GM21723 (cell line): ENCODE results near the gene SYTL3.

ENCODE experiments used
- ATAC-seq: cut with Tn5 transposase; IDR thresholded peaks from one replicate; pipeline ENCODE4 v1.9.1; 2021; ENCODE audit warnings: mild to moderate bottlenecking, moderate library complexity; ENCODE audit not compliant: unreplicated experiment

The SYTL3 gene

DNA sequence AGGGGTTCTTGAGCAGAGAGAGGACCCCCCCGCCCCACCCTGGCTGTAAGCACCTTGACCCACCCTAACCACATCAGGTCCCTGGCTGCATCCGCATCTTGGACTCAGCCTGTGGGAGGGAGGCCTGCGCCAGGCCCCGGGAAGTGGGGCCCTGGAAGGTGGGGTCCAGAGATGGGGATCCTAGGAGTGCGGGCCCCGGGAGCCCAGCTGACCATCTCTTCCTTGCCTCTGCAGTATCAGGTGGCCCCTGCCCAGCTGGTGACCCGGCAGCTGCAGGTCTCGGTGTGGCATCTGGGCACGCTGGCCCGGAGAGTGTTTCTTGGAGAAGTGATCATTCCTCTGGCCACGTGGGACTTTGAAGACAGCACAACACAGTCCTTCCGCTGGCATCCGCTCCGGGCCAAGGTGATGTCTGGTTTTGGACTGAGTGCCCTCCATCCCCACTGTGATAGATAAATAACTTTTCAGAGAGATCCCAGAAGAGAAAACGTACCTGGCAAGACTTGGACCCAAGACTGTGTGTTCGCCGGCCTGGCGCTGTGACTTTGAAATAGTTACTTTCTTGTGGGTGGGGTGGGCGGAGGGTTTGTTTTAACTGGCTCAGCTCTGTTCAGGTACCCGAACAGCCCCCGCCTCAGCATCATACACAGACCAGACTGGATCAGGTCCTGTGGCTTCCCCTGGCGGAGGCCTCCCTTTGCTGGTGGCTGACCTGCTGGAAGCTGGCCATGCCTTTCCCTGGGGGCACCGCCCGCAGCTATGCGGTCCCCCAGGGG lies 107.3 kb downstream of the SYTL3 start:
- ATAC-seq: no peak

DNA sequence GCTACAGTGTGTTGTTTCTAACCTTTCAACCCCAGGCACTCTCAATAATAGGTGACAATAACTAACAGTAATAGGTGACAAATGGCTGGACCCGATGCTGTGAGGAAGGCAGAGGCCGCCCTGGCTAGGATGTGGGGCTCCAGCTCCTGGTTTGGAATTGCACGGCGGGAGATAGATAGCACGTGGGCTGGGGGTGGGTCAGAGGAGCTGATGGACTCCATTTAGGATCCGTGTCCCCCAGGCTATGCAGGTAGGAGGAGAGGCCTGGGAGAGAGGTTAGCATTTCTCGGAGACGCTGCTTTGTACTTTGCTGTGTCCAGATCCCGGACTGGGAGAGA lies 107.9 kb downstream of the SYTL3 start:
- no peak for ATAC-seq

DNA sequence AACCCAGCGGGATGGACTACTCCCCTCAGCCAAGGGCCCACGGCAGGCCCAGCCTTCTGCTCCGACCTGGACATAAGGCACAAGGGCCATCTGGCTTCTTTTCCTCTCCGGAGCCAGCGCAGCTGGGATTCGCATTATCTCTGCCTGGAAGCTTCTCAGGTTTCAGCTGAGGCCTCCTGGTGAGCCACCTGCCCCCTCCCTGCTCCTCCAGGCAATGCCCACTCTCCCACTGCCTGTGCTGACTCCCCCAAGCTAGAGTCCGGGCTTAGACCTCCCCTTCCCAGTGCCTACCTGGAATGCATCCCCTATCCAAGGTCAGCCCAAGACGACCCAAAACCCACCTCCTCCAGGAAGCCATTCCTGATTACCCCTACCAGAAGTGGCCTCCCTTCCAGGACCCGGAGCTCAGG lies 108.6 kb downstream of the SYTL3 start:
- ATAC-seq: no peak

DNA sequence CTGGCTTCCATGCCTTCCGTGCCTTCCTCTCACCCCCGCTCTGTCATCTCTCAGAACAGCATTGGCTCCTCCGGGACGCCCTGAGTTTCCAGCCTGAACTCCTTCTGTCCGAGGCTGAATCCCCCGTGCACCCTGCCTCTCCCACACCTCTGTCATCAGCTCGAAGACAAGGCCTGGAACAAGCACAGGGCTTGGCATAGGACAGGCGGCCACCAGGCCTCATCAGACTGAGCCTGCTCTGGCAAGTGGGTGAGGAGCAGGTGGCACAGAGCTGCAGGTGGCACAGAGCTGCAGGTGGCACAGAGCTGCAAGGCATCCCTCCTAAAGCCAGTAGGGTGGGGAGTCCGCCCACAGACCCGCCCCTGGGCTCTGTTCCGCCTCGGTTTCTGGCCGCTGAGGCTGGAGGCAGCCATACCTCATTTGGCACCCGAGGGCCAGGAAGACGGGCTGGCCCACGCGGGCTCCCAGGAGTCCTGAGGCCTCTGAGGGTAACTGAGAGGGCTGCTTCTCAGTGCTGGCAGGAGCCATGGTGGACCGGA lies 109.2 kb downstream of the SYTL3 start:
- ATAC-seq: no peak

DNA sequence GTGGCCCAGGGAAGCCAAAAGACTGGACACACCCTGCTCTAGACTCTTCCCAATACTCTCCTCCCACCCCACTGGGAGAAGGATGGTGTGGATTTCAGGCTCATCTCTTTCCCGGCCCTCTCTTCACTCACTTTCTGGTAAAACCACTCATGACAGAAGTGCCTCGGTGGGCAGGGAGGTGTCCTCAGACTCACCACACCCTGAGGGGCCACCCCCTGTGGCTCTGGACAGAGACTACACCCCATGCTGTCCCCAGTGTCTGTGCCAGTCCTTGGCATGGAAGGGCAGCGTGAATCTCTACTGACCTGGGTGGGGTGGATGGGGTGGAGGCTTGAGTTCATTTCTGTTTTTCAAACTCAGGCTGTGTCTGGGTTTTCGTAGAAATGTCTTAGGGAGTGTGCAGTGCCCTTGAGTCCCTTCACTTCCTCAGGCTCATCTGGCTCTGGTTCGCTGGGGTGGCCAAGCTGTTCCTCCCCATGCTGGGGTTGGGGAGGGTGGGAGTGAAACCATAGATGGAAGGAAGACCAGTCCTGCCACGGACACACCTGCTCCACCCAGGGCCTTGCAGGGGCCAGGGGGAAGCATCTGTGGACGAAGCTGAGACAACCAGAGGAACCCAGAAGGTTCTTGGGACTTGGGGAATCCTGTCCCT lies 110.2 kb downstream of the SYTL3 start:
- no peak for ATAC-seq

DNA sequence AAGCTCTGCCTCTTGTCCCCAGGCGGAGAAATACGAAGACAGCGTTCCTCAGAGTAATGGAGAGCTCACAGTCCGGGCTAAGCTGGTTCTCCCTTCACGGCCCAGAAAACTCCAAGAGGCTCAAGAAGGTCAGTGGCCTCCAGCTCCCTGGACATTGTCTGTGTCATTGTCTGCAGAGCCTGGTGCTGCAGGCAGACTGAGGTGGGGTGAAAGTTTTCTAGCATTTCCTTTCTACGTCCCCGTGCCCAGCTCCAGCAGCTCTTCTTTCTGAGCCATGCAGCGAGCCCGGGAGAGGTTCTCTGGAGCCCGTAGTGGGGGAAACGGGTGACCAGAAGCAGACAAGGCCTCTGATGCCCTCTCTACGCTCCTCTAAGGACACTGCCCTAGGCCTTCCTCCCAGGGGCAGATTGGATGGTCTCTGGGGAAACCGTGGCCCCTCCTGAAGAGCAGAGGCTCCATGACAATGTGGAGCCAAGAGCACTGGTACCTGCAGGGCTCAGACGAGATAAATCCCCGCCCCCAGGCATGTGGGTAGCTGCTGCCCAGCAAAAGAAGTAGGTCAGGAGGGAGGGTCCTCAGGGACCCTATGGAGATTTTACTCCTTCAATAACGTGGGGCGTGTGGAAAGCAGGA lies 110.9 kb downstream of the SYTL3 start:
- ATAC-seq: no peak

DNA sequence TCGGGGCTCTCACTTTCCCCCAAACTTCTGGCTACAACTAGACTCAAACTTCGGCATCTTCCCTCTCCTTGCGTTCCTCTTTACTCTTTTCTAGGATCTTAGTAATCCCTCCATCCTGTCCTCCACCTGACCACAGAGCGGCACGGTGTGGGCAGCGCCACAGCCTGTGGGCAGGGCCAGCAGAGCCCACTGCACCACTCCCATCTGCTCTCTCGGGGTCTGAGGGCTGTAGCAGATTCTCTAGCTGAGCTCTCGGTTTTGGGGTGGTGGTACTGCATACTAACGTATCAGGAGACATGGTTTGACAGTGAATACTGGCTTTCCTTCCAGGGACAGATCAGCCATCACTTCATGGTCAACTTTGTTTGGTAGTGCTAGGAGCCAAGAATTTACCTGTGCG lies 111.9 kb downstream of the SYTL3 start:
- ATAC-seq: no peak

DNA sequence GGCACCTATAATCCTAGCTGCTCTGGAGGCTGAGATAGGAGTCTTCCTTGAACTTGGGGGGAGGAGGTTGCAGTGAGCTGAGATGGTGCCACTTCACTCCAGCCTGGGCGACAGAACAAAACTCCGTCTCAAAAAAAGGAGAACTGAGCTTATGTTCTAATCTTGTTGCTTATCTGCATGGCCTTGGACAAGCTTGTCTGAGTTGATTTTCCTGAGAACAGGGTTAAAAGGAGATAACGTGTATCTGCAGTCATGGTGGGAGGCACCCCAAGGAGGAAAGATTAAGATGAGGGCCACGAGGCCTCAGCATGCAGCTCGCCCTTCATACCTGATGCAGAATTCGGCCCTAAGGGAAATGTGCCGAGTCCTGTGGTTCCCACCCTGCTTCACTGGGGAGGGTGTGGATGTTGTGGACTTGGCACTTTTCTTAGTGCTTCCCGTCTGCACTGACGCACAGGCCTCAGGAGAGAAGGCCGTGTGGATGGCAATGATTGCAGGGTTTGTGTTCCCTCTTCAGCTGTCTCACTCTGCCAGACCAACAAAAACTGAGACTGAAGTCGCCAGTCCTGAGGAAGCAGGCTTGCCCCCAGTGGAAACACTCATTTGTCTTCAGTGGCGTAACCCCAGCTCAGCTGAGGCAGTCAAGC lies 113.1 kb downstream of the SYTL3 start:
- no peak for ATAC-seq

DNA sequence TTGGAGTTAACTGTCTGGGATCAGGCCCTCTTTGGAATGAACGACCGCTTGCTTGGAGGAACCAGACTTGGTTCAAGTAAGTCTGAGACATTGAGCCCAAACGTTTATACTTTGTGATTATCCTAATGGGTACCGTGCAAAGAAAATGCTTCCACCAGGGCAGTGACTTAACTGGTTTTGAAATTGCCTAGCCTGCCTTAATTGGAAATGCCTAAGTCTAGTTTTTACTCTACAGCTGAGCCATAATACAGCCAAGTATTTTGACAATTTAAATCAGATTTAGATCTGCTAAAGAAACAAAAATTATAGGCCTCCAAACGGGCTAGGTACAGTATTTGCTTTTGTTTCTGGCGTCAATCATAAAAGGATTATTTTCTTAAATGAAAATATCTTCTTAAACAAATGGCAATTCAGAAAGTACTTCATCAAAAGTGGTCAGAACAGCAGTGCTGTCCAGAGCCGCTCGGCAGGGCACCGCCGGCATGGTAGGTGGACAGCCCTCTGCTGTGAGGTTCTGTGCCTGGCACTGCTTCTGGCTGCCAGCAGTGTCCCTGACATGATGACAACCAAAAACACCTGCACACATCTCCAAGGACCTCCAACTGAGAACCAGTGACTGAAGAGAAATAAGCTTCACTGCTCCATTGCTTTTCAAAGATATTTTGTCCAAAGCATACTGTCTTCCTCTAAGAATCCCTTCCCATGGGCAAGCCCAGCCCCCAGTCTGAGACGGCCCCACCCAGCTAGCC lies 113.8 kb downstream of the SYTL3 start:
- no peak for ATAC-seq

DNA sequence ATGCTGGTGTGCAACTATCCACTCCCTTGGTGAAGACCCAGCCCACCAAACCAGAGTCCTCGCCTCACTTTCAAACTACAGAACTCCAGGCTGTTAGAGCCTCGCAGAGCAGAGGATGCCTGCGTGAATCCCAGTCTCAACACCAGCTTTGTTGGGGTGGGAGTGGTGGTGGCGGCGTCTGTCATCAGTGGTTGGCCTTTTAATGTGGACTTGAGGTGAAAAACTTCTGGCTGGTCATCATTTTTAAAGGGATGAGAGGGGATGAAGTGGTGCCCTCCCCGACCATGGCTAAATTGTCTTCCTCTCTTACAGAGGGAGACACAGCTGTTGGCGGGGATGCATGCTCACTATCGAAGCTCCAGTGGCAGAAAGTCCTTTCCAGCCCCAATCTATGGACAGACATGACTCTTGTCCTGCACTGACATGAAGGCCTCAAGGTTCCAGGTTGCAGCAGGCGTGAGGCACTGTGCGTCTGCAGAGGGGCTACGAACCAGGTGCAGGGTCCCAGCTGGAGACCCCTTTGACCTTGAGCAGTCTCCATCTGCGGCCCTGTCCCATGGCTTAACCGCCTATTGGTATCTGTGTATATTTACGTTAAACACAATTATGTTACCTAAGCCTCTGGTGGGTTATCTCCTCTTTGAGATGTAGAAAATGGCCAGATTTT lies 114.5 kb downstream of the SYTL3 start:
- no peak for ATAC-seq

DNA sequence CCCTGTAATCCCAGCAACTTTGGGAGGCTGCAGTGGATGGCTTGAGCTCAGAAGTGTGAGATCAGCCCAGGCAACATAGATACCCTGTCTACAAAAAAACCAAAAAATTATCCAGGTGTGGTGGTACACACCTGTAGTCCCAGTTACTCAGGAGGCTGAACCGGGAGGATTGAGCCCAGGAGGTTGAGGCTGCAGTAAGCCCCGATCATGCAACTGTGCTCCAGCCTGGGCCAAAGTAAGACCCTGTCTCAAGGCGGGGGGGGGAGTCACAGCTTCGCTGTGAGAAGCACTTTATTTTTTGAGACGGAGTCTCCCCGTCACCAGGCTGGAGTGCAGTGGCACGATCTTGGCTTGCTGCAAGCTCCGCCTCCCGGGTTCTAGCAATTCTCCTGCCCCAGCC lies 115.1 kb downstream of the SYTL3 start:
- ATAC-seq: no peak

DNA sequence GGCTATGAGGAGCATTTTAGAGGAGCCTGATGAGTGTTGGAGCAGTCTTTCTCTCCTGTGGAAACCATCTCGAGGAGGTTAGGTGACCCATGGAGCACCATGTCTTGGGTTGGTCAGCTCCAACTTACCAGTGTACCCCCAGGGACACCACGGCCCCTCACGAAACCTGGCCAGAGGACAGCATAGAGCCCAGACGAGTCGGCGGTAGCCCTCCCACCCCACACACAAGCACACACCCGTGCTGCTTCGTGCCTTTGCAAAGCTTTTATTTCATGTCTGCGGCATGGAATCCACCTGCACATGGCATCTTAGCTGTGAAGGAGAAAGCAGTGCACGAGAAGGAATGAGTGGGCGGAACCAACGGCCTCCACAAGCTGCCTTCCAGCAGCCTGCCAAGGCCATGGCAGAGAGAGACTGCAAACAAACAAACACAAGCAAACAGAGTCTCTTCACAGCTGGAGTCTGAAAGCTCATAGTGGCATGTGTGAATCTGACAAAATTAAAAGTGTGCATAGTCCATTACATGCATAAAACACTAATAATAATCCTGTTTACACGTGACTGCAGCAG lies 115.7 kb downstream of the SYTL3 start:
- no peak for ATAC-seq

DNA sequence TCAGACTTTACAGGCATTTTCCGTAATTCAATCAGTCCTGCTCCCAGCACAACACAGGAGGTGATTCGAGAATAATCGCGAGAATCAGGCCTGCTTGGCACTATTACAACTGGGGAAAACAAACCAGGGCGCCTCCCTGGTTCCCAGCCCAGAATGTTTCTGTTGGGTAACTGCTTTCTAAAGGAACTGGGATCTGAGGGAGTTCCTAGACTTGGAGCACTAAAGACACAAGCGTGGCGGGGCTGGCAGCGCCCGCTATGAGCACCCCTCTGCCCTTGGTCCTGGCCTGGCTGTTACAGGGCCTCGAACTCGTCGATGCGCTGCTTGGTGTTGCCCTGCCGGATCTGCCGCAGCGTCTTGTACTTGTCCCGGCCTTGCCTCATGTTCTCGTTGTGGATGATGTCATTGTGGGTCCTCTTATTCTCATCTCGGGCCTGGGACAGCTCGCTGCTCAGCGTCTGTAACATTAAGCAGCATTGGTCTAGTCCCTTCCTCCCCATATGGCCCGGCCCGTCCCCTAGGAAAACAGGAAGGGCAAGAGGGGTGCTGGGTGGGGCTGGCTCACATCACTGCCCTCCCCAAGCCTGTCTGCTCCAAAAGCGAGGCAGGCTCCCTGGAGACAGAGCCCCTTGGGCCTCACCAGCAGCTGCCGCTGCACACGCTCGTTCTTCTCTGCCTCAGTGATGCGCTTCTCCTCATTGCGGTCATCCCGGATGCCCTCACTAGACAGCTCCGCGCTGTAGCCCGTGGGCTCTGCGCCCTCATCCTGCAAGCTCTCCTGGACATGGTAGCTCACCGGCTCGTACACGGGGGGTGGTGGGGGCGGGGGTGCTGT lies 117.0 kb downstream of the SYTL3 start:
- no peak for ATAC-seq

DNA sequence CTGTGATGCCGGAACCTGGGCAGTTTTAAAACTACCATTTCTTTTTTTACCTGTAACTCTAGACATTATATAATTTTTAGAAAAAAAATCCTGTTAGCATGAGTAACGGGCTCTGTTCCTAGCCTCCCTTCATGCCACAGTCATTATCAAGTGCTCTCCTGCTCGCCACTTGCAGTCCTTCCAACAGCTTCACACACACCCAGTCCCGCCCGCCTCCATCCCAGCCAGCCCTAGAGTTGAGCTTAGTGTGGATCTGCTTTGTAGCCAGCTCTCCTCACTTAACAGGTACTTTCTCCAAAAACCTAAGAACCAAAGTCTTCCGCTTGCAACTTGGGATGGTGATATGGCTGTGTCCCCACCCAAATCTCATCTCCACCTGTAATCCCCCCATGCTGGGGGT lies 117.9 kb downstream of the SYTL3 start:
- ATAC-seq: no peak

DNA sequence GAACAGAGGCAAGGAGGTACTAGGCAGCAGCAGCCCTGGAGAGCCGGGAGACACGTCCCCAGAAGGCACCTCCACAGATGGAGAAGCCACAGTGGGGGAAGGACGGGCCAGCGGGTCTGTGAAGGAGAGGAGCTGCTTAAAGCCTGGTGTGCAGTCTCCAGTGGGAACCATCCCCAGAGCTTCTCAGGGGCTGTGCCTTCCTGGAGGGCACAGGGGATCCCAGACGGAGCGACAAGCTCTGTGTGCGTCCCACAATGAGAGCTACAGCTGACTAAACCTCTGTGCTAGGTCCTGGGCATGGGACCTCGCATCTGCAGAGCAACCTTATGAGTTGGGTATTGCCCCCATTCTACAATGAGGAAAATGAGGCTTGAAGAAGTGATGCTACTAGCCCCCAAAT lies 118.6 kb downstream of the SYTL3 start:
- ATAC-seq: no peak

DNA sequence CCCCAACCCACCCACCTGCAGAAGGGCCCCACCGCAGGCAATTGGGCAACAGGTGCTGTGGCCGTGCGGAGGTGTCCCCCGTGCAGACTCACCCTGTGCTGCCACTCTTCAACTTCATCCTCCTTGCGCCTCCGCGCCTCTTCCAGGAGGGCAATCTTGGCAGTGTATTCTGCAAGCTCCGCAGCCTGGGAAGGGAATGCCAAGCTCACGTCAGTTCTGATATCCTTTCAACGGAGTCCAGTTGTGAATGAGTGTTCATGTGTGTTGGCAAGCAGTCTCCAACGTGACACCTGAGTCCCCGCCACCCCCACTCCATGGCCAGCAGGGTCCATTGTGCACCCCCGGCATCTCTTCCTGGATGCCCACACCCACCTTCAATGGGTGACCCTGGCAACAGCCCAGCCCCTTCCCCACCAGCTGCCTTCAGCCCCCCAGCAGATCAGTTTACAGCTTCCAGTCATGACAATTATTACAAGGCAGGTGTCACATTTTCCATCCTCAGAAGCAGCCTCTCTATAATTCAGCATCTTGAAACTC lies 119.4 kb downstream of the SYTL3 start:
- ATAC-seq: no peak

DNA sequence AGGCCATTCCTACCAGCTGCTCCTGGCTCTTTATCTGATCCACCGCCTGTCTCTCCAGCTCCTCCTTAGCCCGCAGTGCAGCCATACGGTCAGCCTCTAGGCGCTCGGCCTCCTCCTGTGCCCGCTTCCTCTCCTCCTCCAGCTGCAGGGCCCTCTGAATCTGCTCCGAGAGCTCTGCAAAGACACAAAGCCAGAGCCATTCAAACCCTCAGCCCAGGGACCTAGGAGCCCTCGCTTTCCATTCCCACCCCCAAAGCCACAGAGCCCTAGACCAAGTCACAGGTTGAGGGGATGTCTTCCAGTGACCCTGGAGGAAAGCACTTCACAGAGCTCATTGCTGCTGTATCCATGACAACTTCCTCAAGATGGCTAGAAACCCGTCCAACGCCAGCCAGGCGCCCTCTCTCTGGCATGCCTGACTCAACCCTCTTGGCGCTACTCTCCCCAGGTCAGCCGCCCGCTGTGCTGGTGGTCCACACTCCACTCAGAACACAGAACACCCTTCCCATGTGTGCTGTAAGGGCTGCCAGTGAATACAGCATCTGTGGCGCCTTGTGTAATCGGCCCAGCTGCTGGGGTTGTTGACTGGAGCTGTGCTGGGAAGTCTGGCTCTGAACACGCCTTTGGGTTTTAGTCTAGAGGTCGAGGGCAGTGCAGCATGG lies 120.0 kb downstream of the SYTL3 start:
- ATAC-seq: no peak
